NAMALWA (cell line): ENCODE results near the gene RXRA.
A peak's percentile ranks its signal among the peaks of the same experiment; 100 is the strongest.

ENCODE experiments used
- DNase-seq: peaks from one replicate; pipeline ENCODE4 v3.0.0-alpha.2; 2015; ENCODE audit warnings: low spot score

The RXRA gene

DNA sequence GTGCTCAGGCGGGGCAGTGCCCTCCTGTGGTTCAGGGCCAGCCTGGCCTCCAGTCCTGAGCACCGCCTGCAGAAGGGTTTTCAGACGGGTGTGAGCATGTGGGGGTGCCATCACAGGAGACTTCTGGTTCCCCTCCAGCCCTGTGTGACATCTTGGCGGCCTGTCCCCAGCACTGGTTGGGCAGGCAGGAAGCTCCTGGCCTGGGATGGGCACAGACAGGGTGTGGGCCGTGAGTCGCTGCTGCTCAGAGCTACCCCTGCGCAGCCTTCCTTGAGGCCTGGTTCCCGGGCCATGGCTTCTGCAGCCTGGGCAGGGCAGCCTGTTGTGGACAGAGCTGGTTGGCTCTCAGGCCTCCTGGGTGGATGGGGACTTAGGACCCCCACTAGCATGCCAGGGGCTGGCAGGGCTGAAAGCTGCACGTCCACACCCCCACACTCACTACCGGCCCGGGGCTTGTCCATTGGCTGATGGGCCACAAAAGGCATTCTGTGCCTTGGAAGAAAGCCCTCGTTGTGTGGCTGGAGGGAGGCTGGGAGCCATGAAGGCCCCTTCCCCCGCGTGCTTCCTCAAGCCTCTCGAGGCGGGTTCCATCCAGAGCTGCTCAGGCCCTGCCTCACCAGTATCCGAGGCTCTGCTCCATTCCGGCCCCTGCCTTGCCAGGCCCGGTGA is 58.7 kb downstream of the RXRA start:
- no peak for DNase-seq

DNA sequence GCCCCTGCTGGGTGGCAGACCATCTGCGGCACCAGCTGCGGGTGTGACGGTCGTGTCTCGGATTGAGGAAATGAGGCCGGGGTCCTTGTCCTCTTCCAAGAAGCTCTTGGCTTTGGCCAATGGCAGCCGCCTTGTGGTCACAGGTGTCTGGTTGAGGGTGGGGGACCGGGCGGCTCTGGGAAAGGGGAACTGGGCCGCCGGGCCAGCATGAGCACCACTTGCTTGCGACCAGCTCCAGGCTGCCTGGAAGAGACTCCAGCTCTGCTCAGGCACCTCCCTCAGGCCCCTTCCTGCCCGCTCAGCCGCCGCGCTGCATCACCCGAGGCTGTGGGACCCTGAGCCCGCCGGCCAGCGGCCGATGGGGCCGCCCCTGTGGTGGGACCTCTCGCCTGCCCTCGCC is 59.7 kb downstream of the RXRA start:
- DNase-seq: no peak

DNA sequence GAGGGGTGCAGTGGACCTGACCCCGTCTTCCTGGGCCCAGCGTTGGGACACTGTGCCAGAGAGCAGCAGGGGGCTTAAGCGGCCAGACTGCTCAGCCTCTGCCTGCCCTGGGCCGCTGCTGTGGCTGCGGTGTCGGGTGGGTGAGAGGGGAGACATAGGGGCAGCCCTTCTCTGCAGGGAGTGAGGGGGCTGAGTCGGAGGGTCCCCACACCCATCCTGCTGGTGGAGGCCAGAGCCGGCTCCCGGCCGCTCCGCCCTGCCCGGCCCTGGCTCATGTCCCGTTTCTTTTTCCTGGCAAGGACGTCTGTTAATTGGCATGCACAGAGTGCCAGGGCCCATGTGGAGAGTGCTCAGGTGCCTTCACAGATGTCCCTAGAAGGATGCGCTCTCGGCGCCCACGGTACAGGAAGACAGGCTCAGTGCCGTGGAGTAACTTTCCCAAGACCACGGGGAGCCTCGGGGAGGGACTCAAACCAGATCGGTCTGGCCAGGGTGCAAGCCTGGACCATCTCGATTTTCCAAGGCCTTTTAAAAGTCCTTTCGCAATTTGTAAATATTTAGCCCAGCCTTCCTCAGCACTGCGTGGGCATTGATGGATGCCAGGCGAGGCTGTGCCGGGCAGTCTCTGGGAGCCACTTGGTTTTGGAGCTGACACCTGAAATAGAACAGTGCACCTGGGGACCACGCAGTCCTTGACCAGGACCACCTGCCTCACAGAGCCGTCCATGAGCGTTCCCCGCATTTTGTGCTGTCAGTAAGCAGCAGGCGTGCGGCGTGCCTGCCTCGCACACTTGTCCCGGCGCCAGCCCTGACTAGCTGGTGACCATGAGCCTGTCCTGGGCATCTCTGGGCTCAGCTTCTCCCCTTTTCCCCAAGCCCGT is 60.9 kb downstream of the RXRA start:
- no peak for DNase-seq

DNA sequence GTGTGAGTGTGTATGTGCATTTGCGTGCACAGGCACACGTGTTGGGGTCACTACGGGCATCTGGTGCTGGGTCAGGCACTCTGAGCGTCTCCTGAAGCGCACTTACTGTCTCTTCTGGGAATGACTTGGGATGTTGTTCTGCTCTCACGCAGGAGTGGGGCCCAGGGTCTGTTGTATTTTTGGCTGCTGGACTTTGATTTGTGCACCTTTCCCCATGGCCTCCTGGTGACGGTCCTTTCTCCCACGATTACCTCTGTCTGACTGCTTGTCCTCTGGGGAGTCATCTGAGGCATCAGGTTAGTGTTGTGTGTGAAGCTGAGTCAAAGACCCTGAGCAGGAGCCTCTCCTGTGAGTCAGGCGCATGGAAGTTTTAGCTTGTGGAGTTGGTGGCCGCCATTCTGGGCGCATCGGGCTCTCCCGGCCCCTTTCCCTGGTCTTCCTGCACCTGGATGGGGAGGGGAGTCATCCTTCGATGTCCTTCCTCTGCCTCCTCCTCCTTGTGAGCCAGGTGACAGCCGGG is 62.1 kb downstream of the RXRA start:
- DNase-seq: no peak

DNA sequence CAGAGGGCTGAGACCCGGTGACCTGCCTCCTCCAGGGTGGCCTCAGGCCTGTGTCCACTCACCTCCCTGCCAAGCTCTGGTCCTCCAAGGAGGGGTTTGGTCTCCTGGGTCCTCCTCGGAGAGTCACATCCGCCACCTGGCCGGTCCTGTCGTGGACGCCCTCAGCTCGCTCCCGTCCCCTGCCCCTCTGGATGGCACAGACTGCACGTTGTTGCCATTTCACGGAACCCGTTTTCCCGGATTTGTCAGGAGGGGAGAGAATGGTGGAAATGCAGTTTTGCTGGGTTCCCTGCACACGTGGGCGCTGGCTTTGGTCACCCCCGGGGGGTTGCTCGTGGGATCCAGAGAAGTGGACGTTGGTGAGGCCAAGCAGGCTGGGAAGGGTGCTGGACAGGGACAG is 62.7 kb downstream of the RXRA start:
- DNase-seq: no peak

DNA sequence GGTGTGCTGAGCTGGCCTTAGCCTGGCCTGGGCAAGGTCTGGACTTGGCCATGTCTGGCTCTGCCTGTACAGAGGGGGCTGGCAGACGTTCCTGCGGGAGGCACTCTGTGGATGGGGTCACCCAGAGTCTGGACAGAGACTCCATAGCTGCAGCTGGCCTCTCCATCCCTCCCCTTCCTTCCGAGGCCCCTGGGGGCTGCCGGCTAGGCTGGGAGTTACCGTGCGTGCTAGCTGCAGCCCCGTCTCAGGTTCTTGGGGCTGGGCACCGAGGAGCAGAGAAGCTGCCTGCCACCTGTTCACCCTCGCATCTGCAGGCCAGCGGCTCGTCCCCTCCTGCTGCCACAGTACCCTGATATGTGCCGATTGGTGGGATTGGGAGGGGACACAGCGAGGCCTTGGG is 63.4 kb downstream of the RXRA start:
- no peak for DNase-seq

DNA sequence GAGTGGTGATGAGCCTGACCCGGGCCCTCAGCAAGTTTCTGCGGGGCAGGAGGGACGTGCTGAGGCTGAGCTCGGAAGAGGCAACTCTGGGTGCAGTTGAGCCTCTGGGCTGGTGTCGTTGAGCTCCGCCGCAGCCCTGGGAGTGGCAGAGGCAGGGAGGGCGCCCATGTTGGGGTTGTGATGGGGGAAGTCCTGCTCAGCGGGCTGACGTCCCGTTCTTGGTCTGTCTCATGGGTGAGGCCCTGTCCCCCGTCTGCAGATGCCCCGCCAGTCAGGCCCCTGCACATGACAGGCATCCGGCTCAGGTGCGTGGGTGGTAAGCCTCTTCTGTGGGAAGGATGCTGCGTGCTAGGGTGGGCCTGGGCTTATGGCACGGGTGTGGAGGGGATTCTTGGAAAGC is 64.3 kb downstream of the RXRA start:
- no peak for DNase-seq

DNA sequence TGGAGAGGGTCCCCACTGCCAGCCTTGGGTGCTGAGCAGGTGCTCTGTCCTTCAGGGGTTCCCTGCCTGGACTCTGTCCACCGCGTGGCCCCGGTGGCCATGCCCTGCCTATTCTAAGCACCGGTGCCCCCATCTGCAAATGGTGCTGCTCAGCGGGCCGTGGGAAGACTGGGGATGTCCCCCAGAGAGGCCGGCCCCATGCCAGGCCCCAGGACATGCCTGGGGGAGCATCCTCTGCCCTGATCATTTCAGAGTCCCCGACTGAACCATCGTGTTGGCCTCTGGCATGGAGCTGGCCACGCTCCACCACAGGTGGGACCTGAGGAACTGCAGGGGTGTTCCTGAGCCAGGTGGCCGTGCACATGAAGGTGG is 64.7 kb downstream of the RXRA start:
- no peak for DNase-seq

- DNase-seq: no peak
These were observed 65.3 kb downstream of the RXRA start for GRCh38 chr9:134391319-134392231.

GRCh38 chr9:134392900-134393299 is 66.6 kb downstream of the RXRA start:
- DNase-seq: no peak

- no peak for DNase-seq
These were observed 67.5 kb downstream of the RXRA start for GRCh38 chr9:134393582-134394280.

GRCh38 chr9:134395002-134395517 is 68.8 kb downstream of the RXRA start:
- DNase-seq: no peak

GRCh38 chr9:134395737-134396257 is 69.5 kb downstream of the RXRA start:
- DNase-seq: no peak

- DNase-seq: no peak
These were observed 70.0 kb downstream of the RXRA start for GRCh38 chr9:134396258-134396742.

DNA sequence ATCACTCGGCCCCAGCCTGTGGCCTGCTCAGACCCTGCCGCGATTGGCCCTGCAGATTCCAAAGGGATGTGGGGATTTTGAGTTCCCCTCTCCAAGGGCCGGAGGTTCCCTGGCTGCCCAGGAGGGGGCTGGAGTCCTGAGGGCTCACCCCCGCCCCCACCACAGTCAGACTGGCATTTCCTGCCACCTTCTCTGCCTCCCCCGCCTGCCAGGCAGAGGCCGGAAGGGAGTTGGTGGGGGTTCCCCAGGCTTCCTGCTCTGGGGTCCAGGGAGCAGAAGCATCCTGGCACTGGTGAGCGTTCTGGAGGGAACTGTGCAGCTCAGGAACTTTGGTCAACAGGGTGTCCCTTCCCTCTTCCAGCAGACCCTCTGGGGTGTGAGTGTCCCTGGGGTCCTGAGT is 70.6 kb downstream of the RXRA start:
- no peak for DNase-seq

DNA sequence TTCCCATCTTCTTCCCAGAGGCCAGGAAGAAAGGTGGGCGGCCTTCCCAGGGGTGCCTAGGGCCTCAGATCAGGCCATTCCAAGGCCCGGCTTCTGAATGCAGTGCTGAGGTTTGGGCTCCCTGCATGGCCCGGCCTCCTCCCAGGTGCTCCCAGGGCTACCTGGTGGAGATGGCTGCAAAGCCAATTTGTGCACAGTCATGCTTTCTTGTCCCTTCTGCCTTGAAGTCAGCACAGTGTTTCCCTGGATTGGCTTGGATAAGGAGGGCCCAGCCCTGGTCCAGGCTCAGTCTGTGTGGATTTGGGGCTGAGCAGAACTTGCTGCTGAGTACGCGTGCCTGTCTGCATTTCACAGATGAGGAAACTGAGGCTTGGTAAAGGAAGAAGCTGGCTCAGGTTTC is 72.5 kb downstream of the RXRA start:
- DNase-seq: no peak

- DNase-seq: peak; percentile 47
These were observed 73.3 kb downstream of the RXRA start for GRCh38 chr9:134399435-134400056.

DNA sequence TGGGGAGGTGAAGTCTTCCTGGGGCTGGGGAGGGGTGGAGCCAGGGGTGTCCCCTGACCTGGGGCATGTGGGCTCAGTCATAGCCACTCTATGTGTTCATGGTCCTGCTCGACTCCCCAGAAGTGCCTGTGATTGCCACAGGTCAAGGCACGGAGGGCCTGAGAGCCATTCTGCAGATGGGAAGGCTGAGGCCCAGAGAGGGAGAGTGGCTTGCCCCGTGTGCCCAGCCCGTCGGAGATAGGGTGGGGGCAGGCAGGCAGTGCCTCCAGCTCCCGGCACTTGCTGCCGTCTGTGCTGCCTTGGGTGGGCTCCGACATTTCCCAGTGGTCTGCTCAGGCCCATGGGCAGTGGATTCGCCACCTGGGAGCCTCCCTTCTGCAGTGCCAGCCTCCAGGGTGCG is 74.0 kb downstream of the RXRA start:
- DNase-seq: no peak

DNA sequence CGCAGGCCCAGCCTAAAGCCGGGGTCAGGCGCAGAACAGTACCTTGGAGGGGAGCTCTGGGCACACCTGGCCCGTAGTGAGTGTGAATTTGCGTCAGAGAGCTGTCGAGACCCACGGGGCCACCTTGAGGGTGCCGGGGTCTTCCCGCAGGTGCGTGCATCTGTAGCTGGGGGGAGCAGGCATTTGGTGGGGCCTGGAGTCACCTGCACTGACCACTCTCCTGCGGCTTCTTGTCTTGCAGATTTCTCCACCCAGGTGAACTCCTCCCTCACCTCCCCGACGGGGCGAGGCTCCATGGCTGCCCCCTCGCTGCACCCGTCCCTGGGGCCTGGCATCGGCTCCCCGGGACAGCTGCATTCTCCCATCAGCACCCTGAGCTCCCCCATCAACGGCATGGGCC is 75.1 kb downstream of the RXRA start:
- no peak for DNase-seq

- no peak for DNase-seq
These were observed 75.9 kb downstream of the RXRA start for GRCh38 chr9:134402182-134402581.

DNA sequence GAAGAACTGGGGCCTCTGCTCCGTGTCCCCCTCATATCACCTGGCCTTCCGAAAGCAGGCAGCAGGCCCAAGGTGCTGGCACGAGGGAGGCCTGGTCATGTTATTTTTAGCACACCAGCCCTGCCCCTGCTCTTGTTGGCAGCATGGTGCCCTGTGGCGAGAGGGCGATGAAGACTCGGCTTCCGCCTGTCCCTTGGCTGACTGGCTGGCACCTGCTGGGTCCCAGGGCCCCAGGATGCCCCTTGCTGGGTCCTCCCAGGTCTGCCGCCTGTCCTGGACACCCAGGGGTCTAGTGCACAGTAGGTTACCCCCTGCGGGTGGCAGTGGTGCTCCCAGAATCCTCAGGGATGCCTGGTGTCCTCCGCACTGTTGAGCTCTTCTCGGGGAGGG is 77.0 kb downstream of the RXRA start:
- DNase-seq: no peak
